NCI-H2171 treated with DMSO at 0.1 percent for 48 hours (cell line): ENCODE results near the gene ATP10D.
"Not testable (repeated sequence)": the region's sequence is repeated elsewhere in the genome, so short reads cannot be mapped to it uniquely, and the experiment has no call there.

Source experiments
- DNase-seq: peaks from one replicate; lab custom pipeline; 2025; lab: John Stamatoyannopoulos, UW

The ATP10D gene

GRCh38 chr4:47535567-47536147, 50.6 kb downstream of the ATP10D start:
- DNase-seq = no peak

DNA sequence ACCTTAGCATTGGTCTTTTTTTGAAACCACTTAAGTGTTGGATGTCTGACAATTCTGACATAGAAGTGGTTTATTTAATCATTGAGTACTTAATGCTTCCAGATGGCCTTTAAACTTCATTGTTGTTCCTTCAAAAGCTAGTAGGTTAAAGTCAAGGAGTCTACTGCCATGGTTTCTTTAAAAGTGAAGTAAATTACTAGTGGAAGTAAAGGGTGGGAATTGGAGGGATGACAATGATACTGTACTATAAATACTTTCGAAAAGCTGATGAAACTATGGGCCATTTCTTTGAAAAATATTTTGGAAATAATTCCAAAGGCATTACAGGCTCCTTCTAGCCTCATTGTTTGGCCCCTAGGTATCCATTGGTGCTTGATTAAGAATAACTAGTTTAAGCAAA, 51.9 kb downstream of the ATP10D start:
- no peak for DNase-seq

- DNase-seq = no peak
These were observed 53.2 kb downstream of the ATP10D start for GRCh38 chr4:47538111-47538824.

DNA sequence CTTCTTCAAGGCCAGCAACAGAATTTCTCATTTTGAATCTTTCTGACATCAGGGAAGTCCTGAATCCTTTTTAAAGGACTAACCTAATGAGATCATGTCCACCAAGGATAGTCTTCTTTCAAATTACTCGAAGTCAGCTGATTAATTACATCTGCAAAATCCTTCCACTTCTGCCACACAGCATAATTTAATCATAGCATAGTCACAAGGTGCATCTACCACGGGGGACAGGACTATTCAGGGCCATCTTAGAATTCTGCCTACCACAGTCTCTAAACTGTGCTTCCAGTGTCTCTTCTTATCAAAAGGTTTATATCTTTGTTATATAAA, 53.7 kb downstream of the ATP10D start:
- no peak for DNase-seq

DNA sequence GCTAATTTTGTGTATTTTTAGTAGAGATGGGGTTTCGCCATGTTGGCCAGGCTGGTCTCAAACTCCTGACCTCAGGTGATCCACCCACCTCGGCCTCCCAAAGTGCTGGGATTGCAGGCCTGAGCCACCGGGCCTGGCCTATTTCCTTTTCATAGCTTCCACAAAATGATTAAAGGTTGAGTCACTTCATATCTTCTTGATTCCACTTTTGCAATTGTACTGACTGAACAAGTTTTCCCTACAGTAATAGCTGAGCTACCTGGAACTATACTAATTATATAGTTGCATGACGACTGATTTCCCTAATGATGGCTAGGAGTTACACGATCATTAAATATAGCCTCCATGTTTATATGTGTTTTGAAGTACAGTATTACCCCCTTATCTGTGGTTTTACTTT, 57.6 kb downstream of the ATP10D start:
- not testable (repeated sequence) for DNase-seq

DNA sequence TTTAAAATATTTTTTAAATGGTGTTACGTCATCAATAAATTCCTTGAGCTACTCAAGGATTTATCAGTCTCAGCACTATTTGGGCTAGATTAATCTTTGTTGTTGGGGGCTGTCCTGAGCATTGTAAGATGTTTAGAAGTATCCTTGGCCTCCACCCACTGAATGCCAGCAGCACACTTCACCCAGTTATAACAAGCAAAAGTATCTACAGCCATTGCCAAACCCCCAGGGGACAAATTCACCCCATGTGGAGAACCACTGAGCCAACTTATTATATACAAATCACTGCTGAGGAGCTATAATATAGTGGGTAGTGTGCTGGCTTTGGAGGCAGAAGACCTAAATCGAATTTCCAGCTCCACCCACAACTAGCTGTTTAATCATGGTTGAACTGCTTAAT, 58.3 kb downstream of the ATP10D start:
- no peak for DNase-seq

- DNase-seq = not testable (repeated sequence)
These were observed 65.3 kb downstream of the ATP10D start for GRCh38 chr4:47550357-47550756.

DNA sequence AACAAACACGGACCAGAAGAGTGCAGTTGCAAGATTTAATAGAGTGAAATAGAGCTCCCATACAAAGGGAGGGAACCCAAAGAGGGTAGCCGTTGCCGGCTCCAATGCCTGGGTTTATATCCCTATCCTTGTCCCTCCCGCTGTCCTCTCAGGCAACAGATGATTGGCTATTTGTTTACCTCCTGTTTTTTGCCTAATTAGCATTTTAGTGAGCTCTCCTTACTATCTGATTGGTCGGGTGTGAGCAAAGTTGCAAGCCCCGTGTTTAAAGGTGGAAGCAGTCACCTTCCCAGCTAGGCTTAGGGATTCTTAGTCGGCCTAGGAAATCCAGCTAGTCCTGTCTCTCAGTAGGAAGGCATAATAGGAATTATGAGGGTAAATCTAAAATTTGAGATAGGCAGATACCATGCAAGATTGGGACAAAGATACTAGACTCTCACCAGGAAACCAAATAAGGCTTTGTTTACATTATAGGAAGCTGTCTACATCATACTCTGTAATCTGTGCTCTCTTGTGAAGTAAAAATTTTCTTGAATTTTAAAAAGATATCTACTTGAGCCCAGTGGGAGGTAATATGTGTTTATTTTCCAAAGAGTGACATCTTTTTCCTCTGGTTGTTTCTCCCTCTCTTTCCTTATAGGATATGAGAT, 65.9 kb downstream of the ATP10D start:
- no peak for DNase-seq

DNA sequence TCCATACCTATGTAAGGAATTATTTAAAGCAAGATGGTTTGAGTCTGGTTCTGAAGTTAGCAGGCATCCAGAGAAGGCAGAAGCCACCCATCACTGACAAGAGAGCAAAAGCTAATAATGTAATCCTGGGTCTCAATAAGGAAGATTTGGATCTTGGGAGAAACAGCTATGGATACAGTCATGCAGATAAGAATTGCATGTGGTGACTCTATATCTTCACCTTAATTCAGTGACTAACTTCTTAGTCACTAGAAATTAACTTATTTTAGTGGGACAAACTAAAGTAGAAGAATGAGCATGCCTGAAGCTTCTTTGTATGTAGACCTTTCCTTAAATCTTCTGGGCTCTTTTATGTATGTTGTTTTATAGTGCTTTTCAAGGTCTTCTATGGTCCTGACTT, 66.6 kb downstream of the ATP10D start:
- DNase-seq = no peak

- DNase-seq = no peak
These were observed 68.5 kb downstream of the ATP10D start for GRCh38 chr4:47553329-47554125.

DNA sequence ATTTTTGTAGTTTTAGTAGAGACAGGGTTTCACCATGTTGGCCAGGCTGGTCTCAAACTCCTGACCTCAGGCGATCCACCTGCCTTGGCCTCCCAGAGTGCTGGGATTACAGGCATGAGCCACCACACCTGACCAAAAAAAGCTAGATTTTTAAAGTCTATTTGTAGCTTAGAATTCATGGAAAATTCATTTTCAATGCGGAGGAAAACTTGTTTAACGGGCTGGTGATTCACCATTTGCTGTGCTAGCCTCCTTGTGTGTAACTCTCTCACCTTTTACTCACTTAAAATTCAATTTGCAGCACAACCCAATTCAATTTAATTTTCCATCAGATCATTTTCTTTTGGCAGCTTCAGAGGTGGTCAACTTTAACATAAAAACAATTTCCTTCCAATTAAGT, 70.8 kb downstream of the ATP10D start:
- DNase-seq = not testable (repeated sequence)

DNA sequence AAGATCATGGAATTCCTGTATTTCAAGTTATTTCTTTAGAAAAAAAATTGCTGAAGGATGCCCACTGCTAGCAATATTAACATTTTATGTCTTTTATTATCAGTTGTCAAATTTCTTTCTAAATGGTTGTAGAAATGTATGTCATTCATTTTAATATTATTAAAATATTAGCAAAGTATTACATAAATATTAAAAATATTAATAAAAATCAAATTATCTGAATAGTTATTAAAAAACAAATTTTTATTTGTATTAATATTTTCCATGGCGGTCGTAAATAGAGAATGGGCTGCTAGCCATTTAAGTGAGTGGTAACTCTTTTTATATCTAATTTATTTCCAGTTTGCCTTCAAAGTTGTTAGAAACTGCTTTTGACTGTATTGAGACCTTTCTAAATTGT, 72.2 kb downstream of the ATP10D start:
- DNase-seq = no peak

GRCh38 chr4:47560682-47561081, 75.6 kb downstream of the ATP10D start:
- DNase-seq = no peak

- no peak for DNase-seq
These were observed 76.3 kb downstream of the ATP10D start for GRCh38 chr4:47561331-47561730.

GRCh38 chr4:47562297-47562696, 77.2 kb downstream of the ATP10D start:
- no peak for DNase-seq

DNA sequence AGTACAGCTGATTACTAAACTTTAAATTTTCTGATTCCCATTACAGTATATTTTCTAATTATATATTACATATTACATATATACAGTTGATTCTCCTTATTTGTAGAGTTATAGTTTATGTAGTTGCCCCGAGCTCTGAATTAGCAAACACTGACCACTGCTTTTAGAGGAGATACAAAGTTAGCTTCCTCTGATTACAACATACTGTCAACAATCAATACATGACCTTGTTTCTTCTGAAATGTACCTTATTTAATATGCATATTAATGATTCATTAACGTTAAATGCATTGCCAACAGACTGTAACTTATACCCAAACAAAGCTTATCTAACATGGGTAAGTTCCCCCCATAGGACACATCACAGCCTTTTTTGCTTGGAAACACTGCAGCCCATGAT, 81.5 kb downstream of the ATP10D start:
- no peak for DNase-seq

GRCh38 chr4:47566969-47567368, 81.9 kb downstream of the ATP10D start:
- no peak for DNase-seq

- DNase-seq = no peak
These were observed 82.4 kb downstream of the ATP10D start for GRCh38 chr4:47567511-47567910.

GRCh38 chr4:47570816-47571215, 85.7 kb downstream of the ATP10D start:
- DNase-seq = no peak

GRCh38 chr4:47572981-47573380, 87.9 kb downstream of the ATP10D start:
- no peak for DNase-seq

GRCh38 chr4:47577779-47578553, 92.9 kb downstream of the ATP10D start:
- DNase-seq = no peak

DNA sequence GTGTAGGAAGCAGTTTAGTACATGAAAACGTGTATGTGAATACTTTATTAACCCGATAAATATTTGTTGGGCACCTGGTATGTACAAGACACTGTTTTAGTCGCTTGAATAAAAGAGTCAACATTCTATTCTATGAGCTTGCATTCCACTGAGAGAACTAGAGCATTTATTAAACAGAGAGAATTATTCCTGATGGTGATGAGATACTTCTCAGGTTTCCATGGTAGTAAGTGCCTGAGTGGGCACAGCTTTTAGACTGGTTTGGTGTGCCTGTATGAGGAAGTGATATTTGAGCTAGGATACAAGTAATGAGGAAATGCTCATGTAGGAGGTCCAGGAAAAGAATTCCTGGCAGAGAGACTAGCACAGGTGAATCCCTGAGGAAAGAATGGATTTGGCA, 94.2 kb downstream of the ATP10D start:
- no peak for DNase-seq
